Stimulated activated CD4-positive, alpha-beta T cell treated with anti-CD3 and anti-CD28 coated beads, Interleukin-4, amount 100 ng/mL, for 1 hour (primary cell): ENCODE results near the gene GPRC5C.

Experiments
- DNase-seq: peaks from one replicate; pipeline ENCODE4 v3.0.0-alpha.2; 2020

Gene GPRC5C

DNA sequence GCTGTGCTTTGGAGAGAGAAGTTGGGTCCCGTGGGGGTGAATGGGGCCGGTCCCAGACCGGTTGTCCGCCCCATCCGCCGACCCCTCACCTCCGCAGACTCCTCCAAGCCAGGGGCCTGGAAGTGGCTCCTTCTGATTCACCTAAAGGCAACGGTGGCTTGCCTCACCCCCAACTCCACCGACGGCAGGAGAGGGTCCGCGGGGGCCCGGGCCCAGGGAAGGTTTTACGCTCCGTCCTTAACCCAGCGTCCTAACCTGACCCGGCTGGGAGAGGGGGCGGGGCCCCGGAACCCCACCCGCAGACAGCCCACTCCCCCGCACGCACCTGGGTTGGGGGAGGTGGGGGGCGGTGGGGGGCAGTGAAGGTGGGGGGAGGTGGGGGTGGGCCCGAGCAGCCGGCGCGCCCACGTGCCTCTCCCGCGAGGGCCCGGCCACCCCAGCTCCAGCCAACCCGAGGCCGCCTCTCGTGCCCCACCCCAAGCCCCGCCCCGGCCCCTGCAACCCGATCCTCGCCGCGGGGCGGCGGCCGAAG, 21.8 kb downstream of the GPRC5C start:
- DNase-seq = no peak

- DNase-seq = peak; percentile 71
Measured at GRCh38 chr17:74454197-74455024, 22.5 kb downstream of the GPRC5C start.

GRCh38 chr17:74455025-74455545, 23.2 kb downstream of the GPRC5C start:
- DNase-seq = no peak

- no peak for DNase-seq
Measured at GRCh38 chr17:74455821-74456220, 23.9 kb downstream of the GPRC5C start.

GRCh38 chr17:74457146-74457819, 25.4 kb downstream of the GPRC5C start:
- DNase-seq = peak; percentile 74

- no peak for DNase-seq
Measured at GRCh38 chr17:74457820-74458166, 25.9 kb downstream of the GPRC5C start.

- no peak for DNase-seq
Measured at GRCh38 chr17:74458835-74459234, 26.9 kb downstream of the GPRC5C start.

DNA sequence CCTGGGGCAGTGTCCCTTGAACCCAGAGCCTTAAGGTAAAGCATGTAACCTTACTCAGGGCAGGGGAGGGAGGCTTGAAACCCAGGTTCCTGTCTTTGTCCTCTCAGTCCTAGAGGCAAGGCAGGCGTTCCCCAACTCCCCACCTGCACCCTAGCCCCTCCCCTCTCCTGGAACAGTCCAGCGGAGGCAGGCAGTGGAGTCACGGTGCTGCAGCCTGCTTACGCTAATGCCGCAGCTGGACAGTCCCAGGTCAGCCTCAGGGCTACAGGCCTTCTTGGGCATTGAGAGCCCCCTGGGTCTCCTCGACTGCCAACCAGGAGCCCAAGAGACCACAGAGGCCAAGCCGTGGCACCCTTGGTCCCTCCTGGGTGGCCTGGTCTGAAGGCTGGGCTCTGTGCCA, 27.7 kb downstream of the GPRC5C start:
- DNase-seq = no peak

DNA sequence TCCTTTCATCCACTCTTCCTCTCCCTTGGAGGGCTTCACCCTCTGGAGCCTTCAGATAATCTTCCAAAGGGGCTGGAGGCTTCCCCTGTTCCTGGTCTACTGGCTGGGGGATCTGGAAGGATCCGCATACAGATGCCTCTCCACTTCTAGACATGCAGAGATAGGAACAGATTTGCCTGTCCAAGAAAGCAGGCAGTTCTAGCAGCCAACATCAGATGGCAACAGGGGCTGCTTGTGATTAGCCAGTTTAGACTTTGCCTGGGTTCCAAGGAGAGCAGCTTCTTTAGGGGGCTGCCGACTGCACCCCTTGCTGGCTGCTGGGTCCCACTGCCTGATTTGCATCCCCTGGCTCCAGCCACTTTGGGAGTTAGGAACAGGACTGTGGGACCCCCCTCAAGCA, 28.4 kb downstream of the GPRC5C start:
- no peak for DNase-seq

- DNase-seq = no peak
Measured at GRCh38 chr17:74460996-74461395, 29.1 kb downstream of the GPRC5C start.

- no peak for DNase-seq
Measured at GRCh38 chr17:74461611-74462010, 29.7 kb downstream of the GPRC5C start.

- no peak for DNase-seq
Measured at GRCh38 chr17:74464730-74465377, 33.0 kb downstream of the GPRC5C start.

DNA sequence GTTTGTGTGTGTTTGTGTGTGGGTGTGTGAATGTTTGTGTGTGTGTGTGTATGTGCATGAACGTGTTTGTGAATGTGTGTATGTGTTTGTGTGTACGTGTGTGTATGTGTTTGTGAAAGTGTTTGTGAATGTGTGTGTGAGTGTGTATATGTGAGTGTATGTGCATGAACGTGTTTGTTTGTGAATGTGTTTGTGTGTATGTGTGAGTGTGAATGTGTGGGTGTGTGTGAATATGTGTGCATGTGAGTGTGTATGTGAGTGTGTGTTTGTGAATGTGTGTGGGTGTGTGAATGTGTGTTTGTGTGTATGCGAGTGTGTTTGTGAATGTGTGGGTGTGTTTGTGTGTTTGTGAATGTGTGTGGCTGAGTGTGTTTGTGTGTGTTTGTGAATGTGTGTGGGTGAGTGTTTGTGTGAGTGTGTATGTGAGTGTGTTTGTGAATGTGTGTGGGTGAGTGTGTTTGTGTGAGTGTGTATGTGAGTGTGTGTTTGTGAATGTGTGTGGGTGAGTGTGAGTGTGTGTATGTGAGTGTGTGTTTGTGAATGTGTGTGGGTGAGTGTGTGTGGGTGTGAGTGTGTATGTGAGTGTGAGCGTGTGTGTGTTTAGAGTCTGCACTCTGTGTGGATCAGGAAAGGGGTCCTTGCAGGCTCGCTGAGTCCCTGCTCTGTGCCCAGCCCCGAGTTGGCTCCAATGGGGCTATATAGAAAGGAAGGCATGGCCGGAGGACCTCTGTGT, 33.7 kb downstream of the GPRC5C start:
- DNase-seq = no peak

GRCh38 chr17:74466111-74466827, 34.4 kb downstream of the GPRC5C start, which contains the start of gene CD300A:
Gene CD300A (plus strand): TSS chr17:74466634. CDS start chr17:74466704, 70 bp downstream.
- peak; percentile 21 for DNase-seq

GRCh38 chr17:74466828-74467184, 34.9 kb downstream of the GPRC5C start:
- no peak for DNase-seq

- DNase-seq = no peak
Measured at GRCh38 chr17:74467221-74467951, 35.5 kb downstream of the GPRC5C start.

- no peak for DNase-seq
Measured at GRCh38 chr17:74471341-74471740, 39.5 kb downstream of the GPRC5C start.

GRCh38 chr17:74472890-74473289, 41.0 kb downstream of the GPRC5C start:
- no peak for DNase-seq

DNA sequence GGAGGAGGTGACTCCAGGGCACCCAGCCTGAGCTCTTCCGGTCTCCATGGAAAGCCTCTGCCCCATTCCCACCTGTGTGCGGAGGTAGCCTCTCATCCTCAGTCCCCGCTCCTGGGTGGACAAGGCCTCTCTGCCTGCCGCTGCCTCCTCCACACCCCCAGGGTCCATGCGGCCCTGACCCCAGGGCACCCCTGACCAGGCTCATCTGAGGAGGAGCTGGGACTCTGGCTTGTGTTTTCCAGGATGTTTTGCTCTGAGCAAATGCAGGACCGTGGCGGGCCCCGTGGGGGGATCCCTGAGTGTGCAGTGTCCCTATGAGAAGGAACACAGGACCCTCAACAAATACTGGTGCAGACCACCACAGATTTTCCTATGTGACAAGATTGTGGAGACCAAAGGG, 41.4 kb downstream of the GPRC5C start:
- DNase-seq = no peak

DNA sequence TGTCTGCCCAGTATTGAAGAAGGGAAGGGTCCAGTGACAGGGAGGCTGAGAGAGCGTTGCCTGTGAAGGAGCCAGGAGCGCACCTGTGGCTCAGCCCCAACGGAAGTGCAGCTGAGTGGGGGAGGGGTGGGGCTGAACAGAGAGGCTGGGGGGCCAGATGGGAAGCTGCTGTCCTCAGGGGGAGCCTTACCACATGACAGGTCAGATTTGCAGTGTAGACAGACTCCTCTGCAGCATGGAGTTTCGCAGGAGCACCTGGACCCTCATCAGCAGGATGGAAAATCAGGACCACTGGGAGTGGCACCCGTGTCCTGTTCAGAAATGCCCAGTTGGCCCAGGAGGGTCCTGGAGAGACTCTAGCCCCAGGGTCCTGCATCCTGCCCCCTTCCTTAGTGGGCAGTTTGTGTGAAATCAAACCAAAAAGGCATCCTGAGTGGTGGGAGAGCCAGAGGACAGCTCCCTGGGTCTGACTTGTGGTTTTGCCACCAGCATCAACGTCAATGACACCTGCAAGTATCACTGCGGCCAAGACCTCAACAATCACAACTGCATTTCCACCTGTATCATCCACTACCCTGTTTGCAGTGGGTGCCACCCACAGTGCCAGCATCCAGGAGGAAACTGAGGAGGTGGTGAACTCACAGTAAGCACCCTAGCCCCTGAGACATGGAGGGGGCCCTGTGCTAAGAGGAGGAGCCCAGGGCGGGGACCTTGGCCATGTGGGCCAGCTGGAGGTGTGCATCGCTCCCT, 42.3 kb downstream of the GPRC5C start:
- no peak for DNase-seq

GRCh38 chr17:74475189-74475588, 43.3 kb downstream of the GPRC5C start:
- DNase-seq = no peak
